ENCODE measurements around the gene RNPEP.

DNA sequence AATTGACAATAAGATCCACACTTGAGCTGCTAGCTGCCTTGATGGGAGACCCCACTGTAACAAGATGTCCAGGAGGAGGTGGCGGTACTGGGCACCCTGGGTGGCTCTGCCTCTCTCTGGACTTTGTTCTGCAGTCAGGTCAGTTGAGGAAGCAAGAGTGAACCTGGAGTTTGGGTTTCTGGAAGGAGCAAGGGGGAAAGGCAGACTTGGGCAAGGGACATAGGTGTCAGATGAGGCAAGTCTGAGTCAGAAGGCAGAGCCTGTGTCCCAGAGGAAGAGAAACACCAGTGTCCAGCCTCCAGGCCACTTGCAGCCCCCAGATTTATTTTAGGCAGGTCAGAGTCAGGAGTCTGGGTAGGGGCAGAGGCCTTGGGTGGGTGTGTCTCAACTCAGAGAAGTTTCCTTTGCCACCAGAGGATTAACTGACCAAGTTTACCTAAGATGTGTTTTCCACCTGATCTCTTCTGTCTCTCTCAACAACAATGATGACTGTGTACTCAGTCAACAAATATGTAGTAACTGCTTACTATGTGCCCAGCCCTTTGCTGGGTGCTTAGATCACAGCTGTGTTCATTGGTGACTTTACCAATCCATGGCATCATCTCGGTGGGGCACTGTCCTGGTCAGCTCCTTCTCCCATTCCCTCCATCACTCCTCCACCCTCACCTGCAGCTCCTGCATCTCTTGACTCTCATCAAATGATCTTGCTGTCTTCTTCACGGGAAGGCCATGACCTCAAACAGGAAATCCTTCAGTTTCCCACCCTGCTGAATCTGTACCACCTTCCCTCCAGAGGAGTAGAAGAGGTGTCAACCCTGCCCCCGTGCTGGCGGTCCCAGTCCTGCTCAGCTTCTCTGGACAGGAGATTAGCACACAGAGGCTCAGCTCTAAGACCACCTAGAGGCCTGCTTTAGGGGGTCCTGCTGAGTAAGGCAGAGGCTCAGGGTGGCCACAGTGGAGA is 64.6 kb downstream of the RNPEP start:
- TF ChIP-seq POLR2AphosphoS5 (IDR thresholded peaks at IDR 0.05; ENCODE audit: low read depth) (no peak), CREB1 (CRISPR knock-in tag; IDR thresholded peaks at IDR 0.05; ENCODE audit: low read depth) (no peak), EZH2 (IDR thresholded peaks at IDR 0.05; ENCODE audit: low read depth, unreplicated experiment) (no peak), JUNB (IDR thresholded peaks at IDR 0.05; ENCODE audit: unreplicated experiment) (no peak), EZH2phosphoT487 (IDR thresholded peaks at IDR 0.05; ENCODE audit: unreplicated experiment) (no peak), ZNF331 (CRISPR knock-in tag; IDR thresholded peaks at IDR 0.05; ENCODE audit: low read depth) (no peak), ZNF114 (CRISPR knock-in tag; IDR thresholded peaks at IDR 0.05) (no peak)
- TF ChIP-seq, protein P1, sequence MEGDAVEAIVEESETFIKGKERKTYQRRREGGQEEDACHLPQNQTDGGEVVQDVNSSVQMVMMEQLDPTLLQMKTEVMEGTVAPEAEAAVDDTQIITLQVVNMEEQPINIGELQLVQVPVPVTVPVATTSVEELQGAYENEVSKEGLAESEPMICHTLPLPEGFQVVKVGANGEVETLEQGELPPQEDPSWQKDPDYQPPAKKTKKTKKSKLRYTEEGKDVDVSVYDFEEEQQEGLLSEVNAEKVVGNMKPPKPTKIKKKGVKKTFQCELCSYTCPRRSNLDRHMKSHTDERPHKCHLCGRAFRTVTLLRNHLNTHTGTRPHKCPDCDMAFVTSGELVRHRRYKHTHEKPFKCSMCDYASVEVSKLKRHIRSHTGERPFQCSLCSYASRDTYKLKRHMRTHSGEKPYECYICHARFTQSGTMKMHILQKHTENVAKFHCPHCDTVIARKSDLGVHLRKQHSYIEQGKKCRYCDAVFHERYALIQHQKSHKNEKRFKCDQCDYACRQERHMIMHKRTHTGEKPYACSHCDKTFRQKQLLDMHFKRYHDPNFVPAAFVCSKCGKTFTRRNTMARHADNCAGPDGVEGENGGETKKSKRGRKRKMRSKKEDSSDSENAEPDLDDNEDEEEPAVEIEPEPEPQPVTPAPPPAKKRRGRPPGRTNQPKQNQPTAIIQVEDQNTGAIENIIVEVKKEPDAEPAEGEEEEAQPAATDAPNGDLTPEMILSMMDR (conservative IDR thresholded peaks at IDR 0.05; ENCODE audit: low read depth in 2 of 2): no peak
- TF ChIP-seq, protein P2, sequence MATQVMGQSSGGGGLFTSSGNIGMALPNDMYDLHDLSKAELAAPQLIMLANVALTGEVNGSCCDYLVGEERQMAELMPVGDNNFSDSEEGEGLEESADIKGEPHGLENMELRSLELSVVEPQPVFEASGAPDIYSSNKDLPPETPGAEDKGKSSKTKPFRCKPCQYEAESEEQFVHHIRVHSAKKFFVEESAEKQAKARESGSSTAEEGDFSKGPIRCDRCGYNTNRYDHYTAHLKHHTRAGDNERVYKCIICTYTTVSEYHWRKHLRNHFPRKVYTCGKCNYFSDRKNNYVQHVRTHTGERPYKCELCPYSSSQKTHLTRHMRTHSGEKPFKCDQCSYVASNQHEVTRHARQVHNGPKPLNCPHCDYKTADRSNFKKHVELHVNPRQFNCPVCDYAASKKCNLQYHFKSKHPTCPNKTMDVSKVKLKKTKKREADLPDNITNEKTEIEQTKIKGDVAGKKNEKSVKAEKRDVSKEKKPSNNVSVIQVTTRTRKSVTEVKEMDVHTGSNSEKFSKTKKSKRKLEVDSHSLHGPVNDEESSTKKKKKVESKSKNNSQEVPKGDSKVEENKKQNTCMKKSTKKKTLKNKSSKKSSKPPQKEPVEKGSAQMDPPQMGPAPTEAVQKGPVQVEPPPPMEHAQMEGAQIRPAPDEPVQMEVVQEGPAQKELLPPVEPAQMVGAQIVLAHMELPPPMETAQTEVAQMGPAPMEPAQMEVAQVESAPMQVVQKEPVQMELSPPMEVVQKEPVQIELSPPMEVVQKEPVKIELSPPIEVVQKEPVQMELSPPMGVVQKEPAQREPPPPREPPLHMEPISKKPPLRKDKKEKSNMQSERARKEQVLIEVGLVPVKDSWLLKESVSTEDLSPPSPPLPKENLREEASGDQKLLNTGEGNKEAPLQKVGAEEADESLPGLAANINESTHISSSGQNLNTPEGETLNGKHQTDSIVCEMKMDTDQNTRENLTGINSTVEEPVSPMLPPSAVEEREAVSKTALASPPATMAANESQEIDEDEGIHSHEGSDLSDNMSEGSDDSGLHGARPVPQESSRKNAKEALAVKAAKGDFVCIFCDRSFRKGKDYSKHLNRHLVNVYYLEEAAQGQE (IDR thresholded peaks at IDR 0.05; ENCODE audit: unreplicated experiment): no peak
- TF ChIP-seq, protein P3, sequence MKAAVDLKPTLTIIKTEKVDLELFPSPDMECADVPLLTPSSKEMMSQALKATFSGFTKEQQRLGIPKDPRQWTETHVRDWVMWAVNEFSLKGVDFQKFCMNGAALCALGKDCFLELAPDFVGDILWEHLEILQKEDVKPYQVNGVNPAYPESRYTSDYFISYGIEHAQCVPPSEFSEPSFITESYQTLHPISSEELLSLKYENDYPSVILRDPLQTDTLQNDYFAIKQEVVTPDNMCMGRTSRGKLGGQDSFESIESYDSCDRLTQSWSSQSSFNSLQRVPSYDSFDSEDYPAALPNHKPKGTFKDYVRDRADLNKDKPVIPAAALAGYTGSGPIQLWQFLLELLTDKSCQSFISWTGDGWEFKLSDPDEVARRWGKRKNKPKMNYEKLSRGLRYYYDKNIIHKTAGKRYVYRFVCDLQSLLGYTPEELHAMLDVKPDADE (IDR thresholded peaks at IDR 0.05): no peak

All from GM23338 (cell line).